BLaER1 (cell line): ENCODE measurements around the gene DHDH.
A peak's percentile ranks its signal among the peaks of the same experiment; 100 is the strongest.

ENCODE experiments used
- H3K27ac ChIP-seq: shearing (Covaris generic); formaldehyde crosslinking; 2 replicates; pipeline ENCODE4 v1.8.1; 2022
- H3K27me3 ChIP-seq: shearing (Covaris generic); formaldehyde crosslinking; 2 replicates; pipeline ENCODE4 v1.8.1; 2022
- H3K36me3 ChIP-seq: shearing (Covaris generic); formaldehyde crosslinking; 2 replicates; pipeline ENCODE4 v1.8.1; 2022
- H3K4me1 ChIP-seq: shearing (Covaris generic); formaldehyde crosslinking; 2 replicates; pipeline ENCODE4 v1.8.1; 2022
- H3K4me2 ChIP-seq: shearing (Covaris generic); formaldehyde crosslinking; 2 replicates; pipeline ENCODE4 v1.8.1; 2022
- H3K4me3 ChIP-seq: shearing (Covaris generic); formaldehyde crosslinking; 2 replicates; pipeline ENCODE4 v1.8.1; 2022
- H3K9ac ChIP-seq: shearing (Covaris generic); formaldehyde crosslinking; 2 replicates; pipeline ENCODE4 v1.8.1; 2022
- H3K9me3 ChIP-seq: shearing (Covaris generic); formaldehyde crosslinking; 2 replicates; pipeline ENCODE4 v1.8.1; 2022
- H4K20me1 ChIP-seq: shearing (Covaris generic); formaldehyde crosslinking; 2 replicates; pipeline ENCODE4 v1.8.1; 2022
- Cebpa-rat ChIP-seq: shearing (Covaris generic); IDR thresholded peaks from 2 replicates; pipeline ENCODE4 v1.8.1; 2022

Gene DHDH

GRCh38 chr19:48945415-48945814 lies 11.9 kb downstream of the DHDH start:
- H3K4me2 ChIP-seq: no peak overlapping the region
- H3K4me3 ChIP-seq: no peak overlapping the region
- no peak overlapping the region for H3K9ac ChIP-seq
- peaks cover 24% of the 10 kb centered on the region for H3K36me3 ChIP-seq
- no peak for TF ChIP-seq Cebpa-rat
- no peaks in the 10 kb centered on the region for H4K20me1 ChIP-seq
- H3K27ac ChIP-seq: no peak overlapping the region
- no peaks in the 10 kb centered on the region for H3K27me3 ChIP-seq
- H3K4me1 ChIP-seq: peaks cover 37% of the 10 kb centered on the region
- H3K9me3 ChIP-seq: peaks cover 49% of the 10 kb centered on the region

GRCh38 chr19:48945817-48946216 lies 12.3 kb downstream of the DHDH start:
- Histone ChIP-seq H4K20me1 (no peaks in the 10 kb centered on the region), H3K4me3 (no peak overlapping the region), H3K4me1 (peaks cover 41% of the 10 kb centered on the region), H3K9ac (no peak overlapping the region), H3K27me3 (no peaks in the 10 kb centered on the region), H3K36me3 (peaks cover 20% of the 10 kb centered on the region), H3K4me2 (no peak overlapping the region), H3K9me3 (peaks cover 45% of the 10 kb centered on the region), H3K27ac (no peak overlapping the region)
- no peak for TF ChIP-seq Cebpa-rat

GRCh38 chr19:48946463-48947257 lies 13.2 kb downstream of the DHDH start:
- H3K9me3 ChIP-seq: peaks cover 37% of the 10 kb centered on the region
- no peak overlapping the region for H3K27ac ChIP-seq
- H3K27me3 ChIP-seq: no peaks in the 10 kb centered on the region
- no peak overlapping the region for H3K9ac ChIP-seq
- H3K4me2 ChIP-seq: no peak overlapping the region
- H3K36me3 ChIP-seq: peaks cover 14% of the 10 kb centered on the region; the same call in 1 of the 2 replicates
- H3K4me3 ChIP-seq: peak overlapping the region; percentile 30; the same call in 1 of the 2 replicates
- H3K4me1 ChIP-seq: peaks cover 50% of the 10 kb centered on the region
- no peak for TF ChIP-seq Cebpa-rat
- no peaks in the 10 kb centered on the region for H4K20me1 ChIP-seq

- peaks cover 36% of the 10 kb centered on the region for H3K9me3 ChIP-seq
- H3K27me3 ChIP-seq: no peaks in the 10 kb centered on the region
- no peak for TF ChIP-seq Cebpa-rat
- H3K27ac ChIP-seq: no peak overlapping the region
- peaks cover 13% of the 10 kb centered on the region; the same call in 1 of the 2 replicates for H3K36me3 ChIP-seq
- peak overlapping the region; percentile 30; the same call in 1 of the 2 replicates for H3K4me3 ChIP-seq
- no peaks in the 10 kb centered on the region for H4K20me1 ChIP-seq
- H3K9ac ChIP-seq: no peak overlapping the region
- H3K4me2 ChIP-seq: no peak overlapping the region
- H3K4me1 ChIP-seq: peaks cover 55% of the 10 kb centered on the region
Observed at GRCh38 chr19:48947258-48947542, 13.7 kb downstream of the DHDH start.

- H3K4me1 ChIP-seq: peaks cover 56% of the 10 kb centered on the region
- peak overlapping the region; percentile 78 for H3K27ac ChIP-seq
- H3K27me3 ChIP-seq: no peaks in the 10 kb centered on the region
- H3K9me3 ChIP-seq: peaks cover 36% of the 10 kb centered on the region
- peaks cover 11% of the 10 kb centered on the region; the same call in 1 of the 2 replicates for H3K36me3 ChIP-seq
- no peak for TF ChIP-seq Cebpa-rat
- peak overlapping the region; percentile 52; the same call in 1 of the 2 replicates for H3K9ac ChIP-seq
- H4K20me1 ChIP-seq: peaks cover under 1% of the 10 kb centered on the region; the same call in 1 of the 2 replicates
- peak overlapping the region; percentile 73 for H3K4me2 ChIP-seq
- no peak overlapping the region for H3K4me3 ChIP-seq
Observed at GRCh38 chr19:48950159-48950558, 16.7 kb downstream of the DHDH start.

GRCh38 chr19:48950830-48951519 lies 17.5 kb downstream of the DHDH start:
- peaks cover 62% of the 10 kb centered on the region for H3K4me1 ChIP-seq
- peaks cover 36% of the 10 kb centered on the region for H3K9me3 ChIP-seq
- peaks cover 9% of the 10 kb centered on the region; the same call in 1 of the 2 replicates for H4K20me1 ChIP-seq
- peak overlapping the region; percentile 73 for H3K4me2 ChIP-seq
- no peak for TF ChIP-seq Cebpa-rat
- H3K27ac ChIP-seq: peak overlapping the region; percentile 78
- H3K27me3 ChIP-seq: no peaks in the 10 kb centered on the region
- H3K36me3 ChIP-seq: peaks cover 13% of the 10 kb centered on the region
- H3K9ac ChIP-seq: no peak overlapping the region; the same call in 1 of the 2 replicates
- H3K4me3 ChIP-seq: no peak overlapping the region

- no peak for TF ChIP-seq Cebpa-rat
- no peak overlapping the region for H3K4me3 ChIP-seq
- H3K27ac ChIP-seq: no peak overlapping the region
- H3K27me3 ChIP-seq: no peaks in the 10 kb centered on the region
- peaks cover 18% of the 10 kb centered on the region for H3K36me3 ChIP-seq
- peaks cover 68% of the 10 kb centered on the region for H3K4me1 ChIP-seq
- H3K4me2 ChIP-seq: no peak overlapping the region
- peaks cover 14% of the 10 kb centered on the region for H3K9me3 ChIP-seq
- H4K20me1 ChIP-seq: peaks cover 12% of the 10 kb centered on the region; the same call in 1 of the 2 replicates
- no peak overlapping the region for H3K9ac ChIP-seq
Observed at GRCh38 chr19:48953141-48953540, 19.6 kb downstream of the DHDH start.

GRCh38 chr19:48953990-48954594 lies 20.6 kb downstream of the DHDH start:
- TF ChIP-seq Cebpa-rat: no peak
- Histone ChIP-seq H4K20me1 (peaks cover 12% of the 10 kb centered on the region; the same call in 1 of the 2 replicates), H3K36me3 (peaks cover 21% of the 10 kb centered on the region), H3K4me2 (peak overlapping the region; percentile 90), H3K9me3 (peaks cover 5% of the 10 kb centered on the region), H3K4me3 (peak overlapping the region; percentile 92), H3K9ac (peak overlapping the region; percentile 98; the same call in 1 of the 2 replicates), H3K4me1 (peaks cover 67% of the 10 kb centered on the region), H3K27ac (peak overlapping the region; percentile 98), H3K27me3 (no peaks in the 10 kb centered on the region)

GRCh38 chr19:48954595-48955307 lies 21.3 kb downstream of the DHDH start, which contains the start of gene BAX:
Gene BAX (plus strand): TSS chr19:48954875. CDS start chr19:48954929, 54 bp downstream.
- Histone ChIP-seq H3K9ac (peak within 1 kb of the TSS; percentile 98), H3K4me2 (peak within 1 kb of the TSS; percentile 90), H3K27ac (peak within 1 kb of the TSS; percentile 98), H3K36me3 (peaks cover 21% of the 10 kb centered on the region), H3K4me1 (peaks cover 63% of the 10 kb centered on the region), H3K4me3 (peak within 1 kb of the TSS; percentile 92), H3K9me3 (no peaks in the 10 kb centered on the region), H3K27me3 (no peaks in the 10 kb centered on the region), H4K20me1 (peaks cover 12% of the 10 kb centered on the region; the same call in 1 of the 2 replicates)
- TF ChIP-seq Cebpa-rat: no peak
